HUES6 (cell line): Measurements from ENCODE around the gene C6.

Experiments
- H3K27ac ChIP-seq: 2 replicates; pipeline ENCODE4 v1.7.0; 2013; ENCODE audit warnings: low read depth, mild to moderate bottlenecking, low read length, inconsistent platforms
- H3K27me3 ChIP-seq: 2 replicates; pipeline ENCODE4 v1.6.1; 2013; ENCODE audit warnings: low read length; ENCODE audit not compliant: control insufficient read depth, insufficient read depth
- H3K36me3 ChIP-seq: 2 replicates; pipeline ENCODE4 v1.6.1; 2013; ENCODE audit warnings: low read length; ENCODE audit not compliant: control insufficient read depth, insufficient read depth
- H3K4me1 ChIP-seq: 2 replicates; pipeline ENCODE4 v1.6.1; 2013; ENCODE audit warnings: low read length; ENCODE audit not compliant: control insufficient read depth, insufficient read depth
- H3K4me3 ChIP-seq: 2 replicates; pipeline ENCODE4 v1.5.1; 2013; ENCODE audit warnings: low read depth, low read length
- H3K9ac ChIP-seq: one replicate; pipeline ENCODE4 v1.6.1; 2013; ENCODE audit warnings: mild to moderate bottlenecking, low read length
- H3K9me3 ChIP-seq: 2 replicates; pipeline ENCODE4 v1.6.1; 2013; ENCODE audit warnings: low read depth, low read length; ENCODE audit not compliant: control insufficient read depth, insufficient read depth

The C6 gene

GRCh38 chr5:41176952-41177351, 36.4 kb downstream of the C6 start:
- no peaks in the 10 kb centered on the region for H3K27me3 ChIP-seq
- H3K9me3 ChIP-seq, result no peaks in the 10 kb centered on the region

GRCh38 chr5:41172012-41172411, 41.3 kb downstream of the C6 start:
- no peak overlapping the region for H3K9ac ChIP-seq
- H3K27ac ChIP-seq, result no peak overlapping the region
- H3K9me3 ChIP-seq, result no peaks in the 10 kb centered on the region
- no peaks in the 10 kb centered on the region for H3K27me3 ChIP-seq
- no peaks in the 10 kb centered on the region for H3K36me3 ChIP-seq
- H3K4me1 ChIP-seq, result no peaks in the 10 kb centered on the region
- H3K4me3 ChIP-seq, result no peak overlapping the region

More at GRCh38 chr5:41176952-41177351, 36.4 kb downstream of the C6 start:
- no peak overlapping the region for H3K27ac ChIP-seq
- no peaks in the 10 kb centered on the region for H3K36me3 ChIP-seq
- no peak overlapping the region for H3K9ac ChIP-seq
- no peak overlapping the region for H3K4me3 ChIP-seq
- H3K4me1 ChIP-seq, result no peaks in the 10 kb centered on the region

- no peaks in the 10 kb centered on the region for H3K27me3 ChIP-seq
- no peak overlapping the region for H3K4me3 ChIP-seq
- no peaks in the 10 kb centered on the region for H3K9me3 ChIP-seq
- H3K36me3 ChIP-seq, result no peaks in the 10 kb centered on the region
- no peak overlapping the region for H3K27ac ChIP-seq
- H3K4me1 ChIP-seq, result no peaks in the 10 kb centered on the region
- no peak overlapping the region for H3K9ac ChIP-seq
These were observed 52.1 kb downstream of the C6 start for GRCh38 chr5:41161271-41161670.

GRCh38 chr5:41157272-41157894, 55.9 kb downstream of the C6 start:
- Histone ChIP-seq H3K27ac (no peak overlapping the region), H3K27me3 (no peaks in the 10 kb centered on the region), H3K4me3 (no peak overlapping the region), H3K4me1 (no peaks in the 10 kb centered on the region), H3K9ac (no peak overlapping the region), H3K36me3 (no peaks in the 10 kb centered on the region), H3K9me3 (no peaks in the 10 kb centered on the region)

- Histone ChIP-seq H3K27ac (no peak overlapping the region), H3K9ac (no peak overlapping the region), H3K27me3 (no peaks in the 10 kb centered on the region), H3K4me1 (no peaks in the 10 kb centered on the region), H3K9me3 (no peaks in the 10 kb centered on the region), H3K36me3 (no peaks in the 10 kb centered on the region), H3K4me3 (no peak overlapping the region)
These were observed 56.6 kb downstream of the C6 start for GRCh38 chr5:41156739-41157138.

- H3K27ac ChIP-seq, result no peak overlapping the region
- no peak overlapping the region for H3K4me3 ChIP-seq
- H3K4me1 ChIP-seq, result no peaks in the 10 kb centered on the region
- no peaks in the 10 kb centered on the region for H3K27me3 ChIP-seq
- no peak overlapping the region for H3K9ac ChIP-seq
- no peaks in the 10 kb centered on the region for H3K9me3 ChIP-seq
- no peaks in the 10 kb centered on the region for H3K36me3 ChIP-seq
These were observed 58.8 kb downstream of the C6 start for GRCh38 chr5:41154491-41154890.

GRCh38 chr5:41151564-41151963, 61.8 kb downstream of the C6 start:
- Histone ChIP-seq H3K36me3 (no peaks in the 10 kb centered on the region), H3K9ac (no peak overlapping the region), H3K4me3 (no peak overlapping the region), H3K9me3 (no peaks in the 10 kb centered on the region), H3K4me1 (no peaks in the 10 kb centered on the region), H3K27ac (no peak overlapping the region), H3K27me3 (no peaks in the 10 kb centered on the region)

- Histone ChIP-seq H3K9ac (no peak overlapping the region), H3K36me3 (no peaks in the 10 kb centered on the region), H3K27me3 (no peaks in the 10 kb centered on the region), H3K9me3 (no peaks in the 10 kb centered on the region), H3K4me3 (no peak overlapping the region), H3K4me1 (no peaks in the 10 kb centered on the region), H3K27ac (no peak overlapping the region)
These were observed 64.9 kb downstream of the C6 start for GRCh38 chr5:41148448-41148847.

GRCh38 chr5:41145306-41145705, 68.0 kb downstream of the C6 start:
- Histone ChIP-seq H3K27ac (no peak overlapping the region), H3K27me3 (no peaks in the 10 kb centered on the region), H3K4me1 (no peaks in the 10 kb centered on the region), H3K9ac (no peak overlapping the region), H3K36me3 (no peaks in the 10 kb centered on the region), H3K4me3 (no peak overlapping the region), H3K9me3 (no peaks in the 10 kb centered on the region)

- H3K36me3 ChIP-seq, result no peaks in the 10 kb centered on the region
- no peak overlapping the region for H3K4me3 ChIP-seq
- H3K27me3 ChIP-seq, result no peaks in the 10 kb centered on the region
- no peaks in the 10 kb centered on the region for H3K9me3 ChIP-seq
- H3K27ac ChIP-seq, result no peak overlapping the region
- H3K9ac ChIP-seq, result no peak overlapping the region
- no peaks in the 10 kb centered on the region for H3K4me1 ChIP-seq
These were observed 70.0 kb downstream of the C6 start for GRCh38 chr5:41143131-41143901.

GRCh38 chr5:41127967-41128690, 85.2 kb downstream of the C6 start:
- Histone ChIP-seq H3K4me3 (no peak overlapping the region), H3K9ac (no peak overlapping the region), H3K27me3 (no peaks in the 10 kb centered on the region), H3K36me3 (no peaks in the 10 kb centered on the region), H3K27ac (no peak overlapping the region), H3K9me3 (no peaks in the 10 kb centered on the region), H3K4me1 (peaks cover 6% of the 10 kb centered on the region)
